GM12878 (cell line): Measurements from ENCODE around the gene NACAD. TPM values are rescaled to one million over a fixed set of nuclear protein-coding genes. Genes with fewer than 3 reads are reported as not detected.

ENCODE experiments used
- ATAC-seq: fragments of 200-7000 bp; cut with Tn5 transposase; 3 replicates; pipeline ENCODE4 v1.9.1; 2020; ENCODE audit warnings: mild to moderate bottlenecking, moderate library complexity
- BruUV-seq: library from RNA; stranded (reverse); fragments of 400-500 nt; replicated peaks from 2 replicates; lab custom pipeline; 2021; lab: Mats Ljungman, UMichigan
- CTCF ChIA-PET: fragments of 300-600 bp; sonication (Branson Sonifier 250); formaldehyde crosslinking; extraction: SDS; loops from one replicate; lab custom pipeline; 2021; ENCODE audit warnings: inconsistent platforms; lab: Yijun Ruan, JAX
- POLR2A ChIA-PET: fragments of 350-600 bp; formaldehyde crosslinking; extraction: SDS; loops from one replicate; lab custom pipeline; 2021; ENCODE audit warnings: inconsistent platforms; lab: Charles Lee
- RAD21 ChIA-PET: fragments of 300-600 bp; sonication (Branson Sonifier 250); formaldehyde crosslinking; loops from one replicate; lab custom pipeline; 2023; ENCODE audit warnings: antibody characterized with exemption; ENCODE audit not compliant: unreplicated experiment; lab: Charles Lee
- SMC1A ChIA-PET: fragments of 300-600 bp; sonication (Branson Sonifier 250); formaldehyde crosslinking; loops from one replicate; lab custom pipeline; 2023; ENCODE audit not compliant: unreplicated experiment, uncharacterized antibody; lab: Charles Lee
- DNase-seq: peaks from one replicate; pipeline ENCODE4 v3.0.0-alpha.2; 2011; ENCODE audit warnings: low read depth, low spot score
- FAIRE-seq: peaks from 3 replicates; lab custom pipeline; 2011; peaks lifted over from hg19 to GRCh38; lab: Jason Lieb, UNC
- H2AFZ ChIP-seq: 2 replicates; pipeline ENCODE4 v1.6.0; 2011; ENCODE audit warnings: low read depth, low read length, control low read depth; ENCODE audit not compliant: control insufficient read depth
- H3K27ac ChIP-seq: 2 replicates; pipeline ENCODE4 v1.5.1; 2011; ENCODE audit warnings: control low read depth; ENCODE audit not compliant: control insufficient read depth, insufficient read depth
- H3K27me3 ChIP-seq, 2 experiments: replicated peaks in 1 of 2; 2 replicates each; pipeline versions ENCODE4 v1.6.0 to v1.6.1; 2011; ENCODE audit warnings: low read length in 1 of 2; ENCODE audit not compliant: control insufficient read depth in 2 of 2, insufficient read depth in 2 of 2
- H3K36me3 ChIP-seq, 2 experiments: 2 replicates each; pipeline ENCODE4 v1.5.1; 2011; ENCODE audit warnings: low read length in 1 of 2; ENCODE audit not compliant: control insufficient read depth in 2 of 2, insufficient read depth in 2 of 2
- H3K4me1 ChIP-seq: 2 replicates; pipeline ENCODE4 v1.6.1; 2011; ENCODE audit warnings: mild to moderate bottlenecking, low read length, moderate library complexity, mixed read lengths; ENCODE audit not compliant: control insufficient read depth, insufficient read depth
- H3K4me2 ChIP-seq: 2 replicates; pipeline ENCODE4 v1.6.0; 2011; ENCODE audit warnings: control low read depth; ENCODE audit not compliant: control insufficient read depth, insufficient read depth
- H3K4me3 ChIP-seq: fragments of 200-600 bp; sonication (generic); 2 replicates; pipeline ENCODE4 v1.5.1; 2016
- H3K79me2 ChIP-seq: 2 replicates; pipeline ENCODE4 v1.6.0; 2011; ENCODE audit warnings: low read length; ENCODE audit not compliant: control insufficient read depth, insufficient read depth
- H3K9ac ChIP-seq: 2 replicates; pipeline ENCODE4 v1.8.0; 2011; ENCODE audit warnings: low read length, control low read depth, mixed read lengths; ENCODE audit not compliant: control insufficient read depth, insufficient read depth
- H3K9me3 ChIP-seq: replicated peaks from 3 replicates; pipeline ENCODE4 v1.5.1; 2011; ENCODE audit warnings: mild to moderate bottlenecking, low read length; ENCODE audit not compliant: control insufficient read depth, insufficient read depth
- H4K20me1 ChIP-seq: 2 replicates; pipeline ENCODE4 v1.6.0; 2011; ENCODE audit not compliant: control insufficient read depth, insufficient read depth
- BMI1 ChIP-seq: fragments of 450-650 bp; IDR thresholded peaks from 2 replicates; pipeline ENCODE4 v1.6.1; 2016; ENCODE audit warnings: mild to moderate bottlenecking, moderate library complexity, borderline replicate concordance
- CBFB ChIP-seq: IDR thresholded peaks from 2 replicates; pipeline ENCODE4 v1.6.1; 2016; ENCODE audit warnings: antibody characterized with exemption, low read depth
- CEBPB ChIP-seq, 2 experiments: fragments of 150-350 bp in 1 of 2; IDR thresholded peaks; 2 replicates each; pipeline ENCODE4 v1.6.1; 2012 to 2014; ENCODE audit warnings: low read depth in 2 of 2, low read length in 2 of 2, borderline replicate concordance in 1 of 2, inconsistent platforms in 1 of 2
- EZH2 ChIP-seq: IDR thresholded peaks from 2 replicates; pipeline ENCODE4 v1.6.1; 2012; ENCODE audit warnings: low read depth, mild to moderate bottlenecking, control low read depth, inconsistent platforms, low read length, borderline replicate concordance; ENCODE audit not compliant: control insufficient read depth
- FOXM1 ChIP-seq: IDR thresholded peaks from 2 replicates; pipeline ENCODE4 v1.6.1; 2012; ENCODE audit warnings: low read depth, mild to moderate bottlenecking, inconsistent platforms, low read length, moderate library complexity
- NR2C1 ChIP-seq: fragments of 450-650 bp; IDR thresholded peaks from 2 replicates; pipeline ENCODE4 v1.6.1; 2017; ENCODE audit warnings: antibody characterized with exemption, mild to moderate bottlenecking, moderate library complexity
- RBBP5 ChIP-seq: fragments of 200-600 bp; sonication (generic); conservative IDR thresholded peaks from 2 replicates; pipeline ENCODE4 v1.6.1; 2016
- SIN3A ChIP-seq: IDR thresholded peaks from 2 replicates; pipeline ENCODE4 v1.6.1; 2012; ENCODE audit warnings: low read depth, low read length, improper control_type of control experiment
- SMARCA5 ChIP-seq: fragments of 450-650 bp; IDR thresholded peaks from 2 replicates; pipeline ENCODE4 v1.6.1; 2017; ENCODE audit warnings: mild to moderate bottlenecking
- SMC3 ChIP-seq: IDR thresholded peaks from 2 replicates; pipeline ENCODE4 v1.6.1; 2011; ENCODE audit warnings: low read length, improper control_type of control experiment, borderline replicate concordance
- SUZ12 ChIP-seq: fragments of 200-600 bp; sonication (generic); IDR thresholded peaks from one replicate; pipeline ENCODE4 v1.6.1; 2018; ENCODE audit warnings: antibody characterized with exemption, mild to moderate bottlenecking; ENCODE audit not compliant: unreplicated experiment
- TCF12 ChIP-seq: IDR thresholded peaks from 2 replicates; pipeline ENCODE4 v1.6.1; 2011; ENCODE audit warnings: low read depth, mild to moderate bottlenecking, low read length
- TCF7 ChIP-seq: IDR thresholded peaks from 2 replicates; pipeline ENCODE4 v1.6.1; 2014; ENCODE audit warnings: antibody characterized with exemption, borderline replicate concordance
- ZNF207 ChIP-seq: fragments of 450-650 bp; IDR thresholded peaks from 2 replicates; pipeline ENCODE4 v1.6.1; 2014; ENCODE audit warnings: antibody characterized with exemption, mild to moderate bottlenecking, borderline replicate concordance
- WGBS: methylation state at CpG from one replicate; pipeline ENCODE4 v1.1.6; 2016; ENCODE audit warnings: low lambda C conversion rate; ENCODE audit not compliant: insufficient replicate concordance, insufficient coverage; ENCODE audit errors: missing lambda C conversion rate; 5-methylcytosine and 5-hydroxymethylcytosine counted together
- in situ Hi-C: fragments of 300-500 bp; cut with MboI; formaldehyde crosslinking; loops from 9 replicates; pipeline ENCODE4 v1.14.3; 2018; ENCODE audit warnings: mixed read lengths
- intact Hi-C: fragments of 100-400 bp; cut with micrococcal nuclease; formaldehyde crosslinking; loops from one replicate; pipeline ENCODE4 v1.14.2; 2022; ENCODE audit not compliant: unreplicated experiment
- polyA plus RNA-seq, 11 experiments: library from polyadenylated mRNA; depleted of rRNA in 4 of 11; unstranded in 6 of 11; stranded (reverse) in 5 of 11; fragments of >200 nt; fragmentation: Nextera tagmentation in 4 of 11; fragmentation: Illumina TruSeq in 1 of 11; extraction: Ambion mirVana in 4 of 11; extraction: Trizol in 1 of 11; gene quantifications; 1 replicate in 1 of 11; 2 replicates in 10 of 11; pipeline versions ENCODE4 v1.2.1 to v1.2.3, GENCODE V29; 2011 to 2016; ENCODE audit warnings: inconsistent platforms in 2 of 11, missing spikeins in 2 of 11, low read depth in 1 of 11
- total RNA-seq, 4 experiments: library from RNA; depleted of rRNA in 3 of 4; stranded (reverse); fragments of >200 nt in 3 of 4; fragmentation: Illumina TruSeq in 1 of 4; extraction: Trizol in 1 of 4; gene quantifications; 2 replicates each; pipeline versions ENCODE4 v1.2.1 to v1.2.3, GENCODE V29; 2013 to 2021
- TF ChIP-seq, protein P1 (sequence below): IDR thresholded peaks from 2 replicates; pipeline ENCODE4 v1.6.1; 2012; ENCODE audit warnings: mild to moderate bottlenecking, low read depth, low read length
- TF ChIP-seq, protein P2 (sequence below): fragments of 450-650 bp; formaldehyde crosslinking; IDR thresholded peaks from 2 replicates; pipeline ENCODE4 v1.4.0; 2022; ENCODE audit warnings: mild to moderate bottlenecking, moderate library complexity

Gene NACAD
- total and polyA plus RNA-seq, 10 of the 15 experiments (the other 5 are each of a cell fraction or from before 2014, with no cell fraction given): not detected

DNA sequence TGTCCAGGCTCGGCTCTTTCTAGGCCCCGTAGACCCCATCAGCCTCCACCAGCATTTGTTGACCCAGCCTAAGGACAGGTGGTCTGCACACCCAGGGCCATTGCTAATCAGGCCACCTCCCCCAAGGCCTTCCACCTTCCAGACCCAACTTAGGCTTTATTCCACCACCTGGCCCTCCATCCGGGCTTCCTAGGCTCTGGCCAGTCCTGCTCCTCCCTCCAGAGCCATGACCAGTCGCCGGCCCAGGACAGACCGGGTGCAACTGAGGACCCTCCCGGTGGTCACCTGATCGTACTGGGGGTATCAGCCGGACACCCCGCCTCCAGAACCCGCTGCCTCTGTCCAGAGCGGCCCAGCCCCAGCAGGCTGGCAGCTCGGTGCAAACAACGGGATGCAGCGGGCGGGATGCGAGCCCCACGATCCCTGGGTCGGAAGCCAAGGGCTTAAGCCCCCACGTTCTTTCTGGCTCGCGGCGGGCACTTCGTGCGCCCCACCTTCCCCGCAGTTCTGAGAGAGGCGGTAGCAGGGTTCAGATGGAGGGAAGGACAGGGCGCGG, 545 bp downstream of the NACAD start:
- no TSS peak for BruUV-seq
- peaks cover 2% of the 10 kb centered on the region in 2 experiments; a peak in 3 of 4 replicates for H3K27me3 ChIP-seq
- DNase-seq: no peak
- ChIA-PET CTCF (no interaction called here), RAD21 (no interaction called here), POLR2A (no interaction called here), SMC1A (no interaction called here)
- in situ Hi-C loops (no loop called here), intact Hi-C loops (no loop called here)
- no peaks in the 10 kb centered on the region for H3K36me3 ChIP-seq
- H2AFZ ChIP-seq: no peak overlapping the region
- H3K79me2 ChIP-seq: no peaks in the 10 kb centered on the region
- no peak overlapping the region for H3K27ac ChIP-seq
- no peaks in the 10 kb centered on the region for H3K9me3 ChIP-seq
- no peaks in the 10 kb centered on the region for H4K20me1 ChIP-seq
- no peak for FAIRE-seq
- 74% methylated on average over 25 of the region's 29 CpGs for WGBS
- no peak overlapping the region for H3K4me2 ChIP-seq
- no peaks in the 10 kb centered on the region for H3K4me1 ChIP-seq
- no peak for ATAC-seq
- no peak overlapping the region for H3K9ac ChIP-seq
- no peak overlapping the region for H3K4me3 ChIP-seq
- TF ChIP-seq CEBPB (IDR thresholded peaks at IDR 0.05; ENCODE audit: borderline replicate concordance in 1 of 2, low read depth in 2 of 2, low read length in 2 of 2) (no peak), SUZ12 (no peak), EZH2 (no peak), NR2C1 (no peak), TCF7 (no peak), FOXM1 (no peak), CBFB (no peak), RBBP5 (no peak), SMC3 (no peak), BMI1 (no peak), TCF12 (no peak), SMARCA5 (no peak), ZNF207 (no peak), SIN3A (no peak)
- TF ChIP-seq, protein P1, sequence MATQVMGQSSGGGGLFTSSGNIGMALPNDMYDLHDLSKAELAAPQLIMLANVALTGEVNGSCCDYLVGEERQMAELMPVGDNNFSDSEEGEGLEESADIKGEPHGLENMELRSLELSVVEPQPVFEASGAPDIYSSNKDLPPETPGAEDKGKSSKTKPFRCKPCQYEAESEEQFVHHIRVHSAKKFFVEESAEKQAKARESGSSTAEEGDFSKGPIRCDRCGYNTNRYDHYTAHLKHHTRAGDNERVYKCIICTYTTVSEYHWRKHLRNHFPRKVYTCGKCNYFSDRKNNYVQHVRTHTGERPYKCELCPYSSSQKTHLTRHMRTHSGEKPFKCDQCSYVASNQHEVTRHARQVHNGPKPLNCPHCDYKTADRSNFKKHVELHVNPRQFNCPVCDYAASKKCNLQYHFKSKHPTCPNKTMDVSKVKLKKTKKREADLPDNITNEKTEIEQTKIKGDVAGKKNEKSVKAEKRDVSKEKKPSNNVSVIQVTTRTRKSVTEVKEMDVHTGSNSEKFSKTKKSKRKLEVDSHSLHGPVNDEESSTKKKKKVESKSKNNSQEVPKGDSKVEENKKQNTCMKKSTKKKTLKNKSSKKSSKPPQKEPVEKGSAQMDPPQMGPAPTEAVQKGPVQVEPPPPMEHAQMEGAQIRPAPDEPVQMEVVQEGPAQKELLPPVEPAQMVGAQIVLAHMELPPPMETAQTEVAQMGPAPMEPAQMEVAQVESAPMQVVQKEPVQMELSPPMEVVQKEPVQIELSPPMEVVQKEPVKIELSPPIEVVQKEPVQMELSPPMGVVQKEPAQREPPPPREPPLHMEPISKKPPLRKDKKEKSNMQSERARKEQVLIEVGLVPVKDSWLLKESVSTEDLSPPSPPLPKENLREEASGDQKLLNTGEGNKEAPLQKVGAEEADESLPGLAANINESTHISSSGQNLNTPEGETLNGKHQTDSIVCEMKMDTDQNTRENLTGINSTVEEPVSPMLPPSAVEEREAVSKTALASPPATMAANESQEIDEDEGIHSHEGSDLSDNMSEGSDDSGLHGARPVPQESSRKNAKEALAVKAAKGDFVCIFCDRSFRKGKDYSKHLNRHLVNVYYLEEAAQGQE: no peak
- TF ChIP-seq, protein P2, sequence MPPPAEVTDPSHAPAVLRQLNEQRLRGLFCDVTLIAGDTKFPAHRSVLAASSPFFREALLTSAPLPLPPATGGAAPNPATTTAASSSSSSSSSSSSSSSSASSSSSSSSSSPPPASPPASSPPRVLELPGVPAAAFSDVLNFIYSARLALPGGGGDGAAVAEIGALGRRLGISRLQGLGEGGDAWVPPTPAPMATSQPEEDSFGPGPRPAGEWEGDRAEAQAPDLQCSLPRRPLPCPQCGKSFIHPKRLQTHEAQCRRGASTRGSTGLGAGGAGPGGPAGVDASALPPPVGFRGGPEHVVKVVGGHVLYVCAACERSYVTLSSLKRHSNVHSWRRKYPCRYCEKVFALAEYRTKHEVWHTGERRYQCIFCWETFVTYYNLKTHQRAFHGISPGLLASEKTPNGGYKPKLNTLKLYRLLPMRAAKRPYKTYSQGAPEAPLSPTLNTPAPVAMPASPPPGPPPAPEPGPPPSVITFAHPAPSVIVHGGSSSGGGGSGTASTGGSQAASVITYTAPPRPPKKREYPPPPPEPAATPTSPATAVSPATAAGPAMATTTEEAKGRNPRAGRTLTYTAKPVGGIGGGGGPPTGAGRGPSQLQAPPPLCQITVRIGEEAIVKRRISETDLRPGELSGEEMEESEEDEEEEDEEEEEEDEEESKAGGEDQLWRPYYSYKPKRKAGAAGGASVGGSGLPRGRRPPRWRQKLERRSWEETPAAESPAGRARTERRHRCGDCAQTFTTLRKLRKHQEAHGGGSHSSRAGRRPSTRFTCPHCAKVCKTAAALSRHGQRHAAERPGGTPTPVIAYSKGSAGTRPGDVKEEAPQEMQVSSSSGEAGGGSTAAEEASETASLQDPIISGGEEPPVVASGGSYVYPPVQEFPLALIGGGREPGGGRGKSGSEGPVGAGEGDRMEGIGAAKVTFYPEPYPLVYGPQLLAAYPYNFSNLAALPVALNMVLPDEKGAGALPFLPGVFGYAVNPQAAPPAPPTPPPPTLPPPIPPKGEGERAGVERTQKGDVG (CRISPR knock-in tag): no peak
